SK-N-SH (cell line): Measurements from ENCODE around the gene PDE6G.

ENCODE experiments used
- CTCF ChIP-seq: fragments of 200-600 bp; sonication (generic); IDR thresholded peaks from 2 replicates; pipeline ENCODE4 v1.6.1; 2017; ENCODE audit warnings: antibody characterized with exemption, mild to moderate bottlenecking, moderate library complexity
- FOXM1 ChIP-seq: IDR thresholded peaks from 2 replicates; pipeline ENCODE4 v1.4.0; 2012; ENCODE audit warnings: low read depth, mild to moderate bottlenecking
- RCOR1 ChIP-seq: fragments of 150-350 bp; IDR thresholded peaks from 2 replicates; pipeline ENCODE4 v1.6.1; 2017; ENCODE audit warnings: antibody characterized with exemption, low read length
- RFX5 ChIP-seq: IDR thresholded peaks from 2 replicates; pipeline ENCODE4 v1.6.1; 2012; ENCODE audit warnings: mild to moderate bottlenecking, improper control_type of control experiment, low read length
- RXRA ChIP-seq: IDR thresholded peaks from 2 replicates; pipeline ENCODE4 v1.4.0; 2012; ENCODE audit warnings: low read depth, mild to moderate bottlenecking, borderline replicate concordance
- TAF1 ChIP-seq: IDR thresholded peaks from 2 replicates; pipeline ENCODE4 v1.6.1; 2012; ENCODE audit warnings: low read depth, mild to moderate bottlenecking, low read length, moderate library complexity, borderline replicate concordance
- TEAD4 ChIP-seq: IDR thresholded peaks from 2 replicates; pipeline ENCODE4 v1.4.0; 2012; ENCODE audit warnings: mild to moderate bottlenecking, borderline replicate concordance; ENCODE audit not compliant: insufficient read depth
- YY1 ChIP-seq: IDR thresholded peaks from 2 replicates; pipeline ENCODE4 v1.4.0; 2012; ENCODE audit warnings: low read depth, mild to moderate bottlenecking
- TF ChIP-seq, protein P1 (sequence below): IDR thresholded peaks from 2 replicates; pipeline ENCODE4 v1.4.0; 2012; ENCODE audit warnings: low read depth

GRCh38 chr17:81687770-81688541, 31.6 kb upstream of the PDE6G start:
- TF ChIP-seq, protein P1, sequence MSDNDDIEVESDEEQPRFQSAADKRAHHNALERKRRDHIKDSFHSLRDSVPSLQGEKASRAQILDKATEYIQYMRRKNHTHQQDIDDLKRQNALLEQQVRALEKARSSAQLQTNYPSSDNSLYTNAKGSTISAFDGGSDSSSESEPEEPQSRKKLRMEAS, result no peak
- TF ChIP-seq TEAD4 (no peak), RFX5 (no peak), RXRA (no peak), FOXM1 (no peak), CTCF (no peak), TAF1 (no peak), RCOR1 (no peak), YY1 (no peak)
